T-helper 2 cell (primary cell): ENCODE results near the gene RREB1.

Source experiments
- DNase-seq, 5 experiments: peaks; one replicate each; pipeline versions ENCODE4 v3.0.0 to v3.0.0-alpha.2; 2012 to 2022

RREB1 gene

DNA sequence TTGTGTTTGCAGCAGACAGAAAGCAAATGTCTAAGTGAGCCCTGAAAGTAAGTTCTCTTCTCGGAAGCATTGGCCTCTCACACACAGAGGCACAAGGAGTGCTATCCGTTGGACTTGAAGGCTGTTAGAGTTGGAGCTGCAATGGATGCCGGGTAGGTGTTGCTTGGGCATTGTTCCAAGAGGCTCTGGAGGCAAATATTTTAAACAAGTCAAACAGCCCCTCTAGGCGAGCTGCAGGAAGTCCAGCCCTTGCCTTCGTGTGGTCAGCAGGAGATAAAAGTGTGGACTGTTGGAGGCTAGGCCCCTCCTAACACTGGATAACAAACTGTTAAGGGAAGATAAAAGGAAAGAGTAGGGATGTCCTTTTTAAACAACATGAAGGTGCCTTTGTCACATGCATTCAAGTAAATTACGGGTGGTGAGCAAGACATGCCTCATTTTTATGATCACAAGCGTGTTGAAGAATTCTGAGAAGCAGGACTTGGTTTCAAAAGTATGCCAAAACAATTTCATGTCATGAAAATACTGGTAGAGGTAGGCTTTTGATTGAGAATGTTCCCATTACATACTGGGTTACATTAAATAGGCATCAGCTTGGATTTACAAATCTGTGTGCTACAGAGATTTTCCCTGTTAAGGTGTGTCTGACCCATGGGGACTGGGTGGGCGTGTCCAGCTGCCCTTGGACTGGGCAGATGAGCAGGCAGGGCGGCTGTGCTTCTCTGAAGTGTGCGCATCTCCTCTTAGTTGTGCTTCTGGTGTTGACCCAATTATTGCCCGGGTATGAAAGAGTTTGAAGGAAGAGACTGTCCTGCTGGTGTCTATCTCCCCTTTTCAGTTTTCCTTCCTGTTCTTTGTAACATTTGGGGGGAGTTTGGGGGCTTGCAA, 57.5 kb downstream of the RREB1 start:
- no peak for DNase-seq

- DNase-seq, result no peak
Observed at GRCh38 chr6:7165890-7166267, 58.1 kb downstream of the RREB1 start.

DNA sequence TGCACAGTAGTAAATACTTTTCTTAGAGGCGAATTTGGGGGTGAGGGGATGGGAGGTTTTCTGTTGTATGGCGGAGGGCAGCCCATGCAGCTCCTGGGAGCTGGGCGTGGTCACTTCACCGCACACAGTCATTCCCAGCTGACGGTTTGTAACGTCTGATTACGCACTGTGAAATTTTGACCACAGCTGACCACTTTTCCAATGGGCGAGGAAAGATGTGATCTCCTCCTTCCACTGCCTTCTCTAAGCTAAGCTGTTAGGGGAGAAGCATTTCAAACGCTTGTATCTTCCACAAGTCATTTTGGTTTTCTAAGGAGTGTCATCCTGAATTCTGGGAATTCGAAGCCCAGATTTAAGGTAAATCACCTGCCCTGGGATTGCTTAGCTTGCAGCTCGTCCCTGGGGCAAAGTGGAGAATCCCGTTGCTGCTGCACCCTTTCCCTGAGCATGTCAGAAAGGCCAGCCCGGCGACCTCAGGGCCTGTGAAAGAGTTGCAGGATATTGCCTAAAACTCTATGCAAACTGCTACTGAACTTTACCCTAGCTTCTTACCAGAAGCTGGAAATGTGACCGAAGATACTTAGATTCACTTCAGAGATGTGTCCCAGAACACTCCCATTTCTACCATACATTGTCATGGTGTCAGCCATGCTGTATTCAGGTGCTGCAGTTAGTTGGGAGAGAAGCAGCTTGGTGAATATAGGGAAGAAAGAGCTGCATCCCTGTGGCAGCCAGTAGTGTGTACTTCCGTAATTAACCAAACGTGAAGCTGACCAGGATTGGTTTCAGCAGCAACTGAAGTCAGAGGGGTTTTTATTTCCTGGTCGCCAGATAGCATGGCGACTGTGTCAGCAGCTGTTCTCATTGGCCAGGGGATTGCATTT, 58.9 kb downstream of the RREB1 start:
- DNase-seq, result no peak

DNA sequence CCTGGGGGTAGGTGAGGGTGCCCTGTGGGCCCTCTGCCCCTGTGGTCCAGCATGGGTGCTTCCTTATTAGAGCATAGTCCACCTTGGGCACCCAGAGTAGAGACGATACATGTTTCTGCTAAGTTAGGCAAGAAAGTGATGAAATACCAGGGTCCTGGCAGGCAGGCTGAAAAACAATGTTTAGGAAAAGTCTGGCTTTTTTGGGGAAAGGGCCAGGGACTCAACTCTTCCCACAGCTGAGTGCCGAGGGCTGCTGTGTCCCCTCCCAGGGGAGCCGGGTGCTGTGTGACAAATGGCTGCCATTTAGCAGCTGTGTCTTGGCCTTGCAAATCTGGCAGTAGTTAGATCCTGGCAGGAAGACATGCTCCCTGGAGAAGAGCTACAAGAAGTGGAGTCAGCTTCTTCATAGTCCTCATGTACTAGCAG, 61.5 kb downstream of the RREB1 start:
- DNase-seq, result no peak

DNA sequence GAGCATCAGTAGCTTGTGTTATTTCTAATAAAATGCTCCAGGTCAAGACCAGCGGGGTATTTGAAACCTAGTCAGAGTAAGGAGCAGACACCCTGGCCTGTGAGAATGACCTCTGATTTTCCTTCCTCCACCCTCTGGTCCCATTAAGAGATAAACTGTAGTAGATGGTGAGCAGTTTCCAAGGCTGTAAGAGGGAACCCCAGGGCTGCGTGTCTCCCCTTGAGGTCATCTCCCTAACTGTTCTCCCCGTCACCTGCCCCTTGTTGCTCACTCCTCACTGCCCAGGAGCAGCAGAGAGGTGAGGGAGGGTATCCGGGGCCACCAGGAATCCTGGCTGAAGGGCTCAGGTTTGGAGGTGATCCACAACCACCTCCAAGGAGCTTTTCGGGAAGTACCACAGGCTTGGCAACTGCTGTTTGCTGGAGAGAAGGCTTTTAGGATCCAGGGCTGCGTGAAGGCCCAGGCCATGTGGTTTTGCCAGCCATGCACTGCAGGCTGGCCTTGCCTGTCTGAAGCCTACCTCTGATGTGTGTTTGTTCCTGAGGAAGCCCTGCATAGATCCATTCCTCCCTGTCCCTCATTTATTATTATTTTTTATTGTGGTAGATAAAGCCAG, 62.5 kb downstream of the RREB1 start:
- DNase-seq, result no peak

DNA sequence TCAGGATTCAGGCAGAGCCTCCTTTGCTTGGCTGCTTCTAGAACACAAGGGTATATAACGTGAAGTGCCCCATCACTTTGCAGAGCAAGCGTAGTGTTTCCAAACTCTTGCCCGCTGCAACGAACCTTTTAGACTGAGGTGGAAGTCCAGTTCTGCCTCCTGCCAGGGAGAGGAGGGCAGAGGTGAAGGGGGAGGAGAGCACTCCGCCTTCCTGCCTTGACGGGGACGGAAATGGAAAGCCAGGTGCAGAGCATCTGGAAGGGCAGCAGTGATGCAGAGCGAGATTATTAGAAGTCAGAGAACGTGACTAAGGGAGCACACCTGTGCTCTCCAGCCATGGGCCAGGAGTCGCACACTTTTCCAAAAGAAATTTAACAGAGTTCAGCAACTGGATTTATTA, 63.4 kb downstream of the RREB1 start:
- no peak for DNase-seq

- no peak for DNase-seq
Observed at GRCh38 chr6:7171733-7172132, 64.0 kb downstream of the RREB1 start.

DNA sequence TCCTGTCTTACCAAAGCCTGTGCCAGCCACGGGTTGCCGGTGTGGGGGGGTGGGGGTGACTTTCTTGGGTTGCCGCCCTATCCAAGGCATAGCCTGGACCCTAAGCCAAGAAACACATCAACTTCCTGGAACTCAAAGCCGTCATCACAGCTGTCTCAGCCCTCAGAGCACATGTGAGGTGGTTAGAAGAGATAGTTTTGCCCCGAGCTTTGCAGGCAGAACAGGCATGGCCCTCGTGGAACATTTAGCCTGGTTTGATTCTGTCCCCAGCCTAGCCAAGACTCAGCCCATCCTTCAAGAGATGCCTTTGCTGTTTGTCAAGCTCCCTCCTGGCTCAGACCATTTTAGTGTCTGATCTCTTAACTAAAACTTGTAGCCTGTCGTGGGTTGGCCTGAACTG, 64.9 kb downstream of the RREB1 start:
- no peak for DNase-seq

GRCh38 chr6:7173843-7174503, 66.2 kb downstream of the RREB1 start:
- no peak for DNase-seq

- DNase-seq, result no peak
Observed at GRCh38 chr6:7175462-7175861, 67.7 kb downstream of the RREB1 start.

DNA sequence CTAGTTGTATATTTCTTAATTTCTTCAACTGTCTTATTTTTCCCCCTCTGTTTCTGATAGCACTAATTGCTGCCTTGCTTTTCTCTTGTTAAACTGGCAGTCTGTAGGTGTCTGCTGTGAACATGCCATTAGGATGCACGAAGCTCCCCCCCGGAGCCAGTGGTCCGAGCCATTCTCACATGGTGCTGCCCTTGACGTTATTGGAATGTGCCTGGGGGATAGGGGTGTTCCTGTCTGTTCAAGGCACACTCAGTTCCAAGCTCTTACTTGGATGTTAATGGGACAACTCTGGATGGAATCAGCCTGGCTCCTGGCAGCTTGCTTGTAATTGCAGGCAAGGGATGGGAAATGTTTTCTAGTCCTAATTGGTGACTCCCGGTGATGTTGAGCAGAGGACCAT, 68.4 kb downstream of the RREB1 start:
- DNase-seq, result no peak

DNA sequence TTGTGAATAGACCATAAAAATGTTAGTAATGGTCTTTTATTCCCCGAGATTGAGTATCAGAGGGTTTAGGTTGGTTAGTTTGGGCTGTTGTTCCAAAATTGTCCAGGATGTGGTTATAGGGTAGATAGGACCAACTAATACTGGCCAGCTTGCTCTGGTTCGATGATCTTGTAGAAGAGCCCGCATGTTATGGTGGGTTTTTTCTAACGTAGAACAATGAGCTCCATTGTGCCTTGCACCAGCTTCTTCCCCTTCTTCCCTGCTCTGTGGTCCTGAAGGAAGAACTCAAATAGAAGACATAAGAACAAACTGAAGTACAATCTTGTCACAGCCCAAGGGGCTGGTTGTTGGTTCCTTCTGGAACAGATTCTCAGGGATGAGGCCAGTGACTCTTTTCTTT, 70.5 kb downstream of the RREB1 start:
- no peak for DNase-seq

DNA sequence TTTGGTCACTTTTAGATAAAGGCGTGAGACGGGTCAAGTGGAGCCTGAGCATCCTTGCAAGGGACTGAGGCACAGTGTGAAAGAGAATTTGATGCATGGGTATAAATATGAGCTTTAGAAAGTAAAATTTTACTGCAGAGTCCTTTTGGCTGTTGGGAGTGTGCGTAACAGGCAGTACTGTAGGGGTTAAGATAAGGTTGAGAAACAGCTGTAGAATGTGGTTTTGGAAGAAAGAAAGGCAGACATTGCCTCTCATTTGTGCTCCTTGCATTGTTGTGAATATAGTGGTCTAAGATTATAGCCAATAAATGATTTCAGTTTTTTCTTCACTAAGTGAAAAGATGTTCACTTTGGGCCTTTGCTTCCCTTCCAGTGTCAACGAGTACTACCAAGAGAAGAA, 73.0 kb downstream of the RREB1 start:
- no peak for DNase-seq

- DNase-seq, result no peak
Observed at GRCh38 chr6:7183707-7184106, 75.9 kb downstream of the RREB1 start.

DNA sequence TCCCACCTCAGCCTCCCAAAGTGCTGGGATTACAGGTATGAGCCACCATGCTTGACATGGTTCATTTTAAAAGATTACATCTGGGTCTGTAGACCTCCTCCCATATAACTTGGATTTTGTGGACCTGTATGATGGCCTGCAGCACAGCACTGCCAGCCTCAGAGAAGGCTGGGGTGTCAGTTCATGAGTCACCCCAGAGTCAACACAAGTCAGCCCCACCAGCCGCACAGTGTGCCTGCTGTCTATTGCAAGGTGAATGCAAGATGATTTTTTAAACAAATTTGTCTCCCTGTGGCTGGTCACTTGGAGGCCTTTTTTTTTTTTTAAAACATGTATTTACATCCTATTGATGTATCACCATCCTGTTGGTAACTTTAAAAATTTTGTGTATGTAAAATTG, 76.7 kb downstream of the RREB1 start:
- no peak for DNase-seq

DNA sequence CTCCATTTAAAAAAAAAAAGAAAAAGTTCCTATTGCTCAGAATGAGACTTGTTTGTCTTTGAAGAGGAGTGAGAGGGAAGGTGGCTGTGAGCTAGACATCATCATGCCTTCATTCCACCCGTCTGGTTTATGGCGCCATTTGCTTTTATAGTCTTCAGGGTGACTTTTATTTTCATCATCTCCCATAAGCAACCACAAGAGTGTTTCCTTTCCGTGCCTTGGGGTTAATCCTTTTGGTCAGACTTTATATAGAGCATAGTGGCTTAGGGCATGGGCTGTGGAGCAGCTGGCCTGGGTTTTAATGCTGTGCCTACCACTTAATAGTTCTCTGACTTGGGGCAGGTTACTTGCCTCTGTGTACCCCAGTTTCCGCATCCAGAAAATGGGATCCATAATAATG, 77.8 kb downstream of the RREB1 start:
- DNase-seq, result no peak

- no peak for DNase-seq
Observed at GRCh38 chr6:7188492-7188891, 80.7 kb downstream of the RREB1 start.

DNA sequence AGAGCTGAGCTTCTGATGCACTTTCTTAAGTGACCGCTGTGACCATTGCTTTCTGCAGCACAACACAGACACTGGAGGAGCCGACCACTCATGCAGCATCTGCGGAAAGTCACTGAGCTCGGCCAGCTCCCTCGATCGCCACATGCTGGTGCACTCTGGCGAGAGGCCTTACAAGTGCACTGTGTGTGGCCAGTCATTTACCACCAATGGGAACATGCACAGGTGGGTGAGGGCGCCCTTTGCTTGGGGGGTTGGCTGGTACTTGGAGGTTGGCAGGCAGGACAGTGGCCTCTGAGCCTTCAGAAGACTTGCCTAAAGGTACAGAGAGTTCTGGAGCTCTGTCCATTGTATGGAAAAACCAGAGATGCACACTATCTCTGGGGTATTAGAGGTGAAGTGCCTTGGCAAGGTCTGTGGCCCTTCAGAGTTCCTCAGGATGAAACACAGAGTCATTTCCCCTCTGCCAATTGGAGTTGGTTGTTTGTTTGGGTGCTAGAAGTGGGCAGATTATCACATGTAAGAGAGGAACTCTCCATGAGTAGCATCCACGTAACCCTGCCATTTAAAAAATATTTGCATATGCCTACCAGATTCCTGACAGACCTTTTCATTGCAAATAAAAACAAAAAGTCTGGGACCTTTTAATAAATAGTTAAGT, 81.5 kb downstream of the RREB1 start:
- no peak for DNase-seq

- no peak for DNase-seq
Observed at GRCh38 chr6:7190791-7191190, 83.0 kb downstream of the RREB1 start.

DNA sequence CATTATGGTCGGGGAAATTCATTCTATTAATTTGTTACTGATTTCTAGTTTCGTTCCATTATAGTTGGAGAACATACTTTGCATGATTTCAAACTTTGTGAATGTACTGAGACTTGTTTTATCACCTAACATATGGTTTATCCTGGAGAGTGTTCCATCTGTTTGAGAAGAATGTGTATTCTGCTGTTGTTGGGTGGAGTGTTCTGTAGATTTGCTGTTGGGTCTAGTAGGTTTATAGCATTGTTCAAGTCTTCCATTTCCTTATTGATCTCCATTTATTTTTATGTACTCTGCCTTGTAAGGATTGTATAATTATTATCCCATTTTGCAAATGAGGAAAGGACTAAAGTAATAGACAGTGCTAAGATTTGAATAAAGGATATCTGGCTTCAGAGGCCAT, 85.4 kb downstream of the RREB1 start:
- DNase-seq, result no peak

DNA sequence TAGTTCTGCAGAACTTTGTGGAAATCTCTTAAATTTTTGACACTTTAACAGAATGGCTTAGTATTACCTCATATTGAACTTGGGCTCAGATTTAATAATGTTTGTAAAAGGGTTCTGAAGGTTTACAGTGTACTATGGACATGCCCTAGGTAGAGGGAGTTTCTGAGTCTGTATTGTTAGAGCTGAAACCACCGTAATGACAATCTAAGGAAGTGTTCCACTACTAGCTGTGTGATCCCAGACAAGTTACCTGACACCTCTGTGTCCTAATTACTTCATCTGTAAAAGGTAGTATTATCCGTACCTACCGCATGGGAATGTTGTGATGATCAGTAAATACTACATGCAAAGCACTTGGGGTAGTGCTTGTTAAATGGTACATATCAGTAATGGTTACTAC, 86.9 kb downstream of the RREB1 start:
- DNase-seq, result no peak

GRCh38 chr6:7195339-7196018, 87.7 kb downstream of the RREB1 start:
- DNase-seq, result no peak
